GM23248 (cell line): Measurements from ENCODE around the gene TRERF1.

Experiments
- EZH2 ChIP-seq: fragments of 200-600 bp; sonication (generic); IDR thresholded peaks from 2 replicates; pipeline ENCODE4 v1.6.1; 2018; ENCODE audit warnings: antibody characterized with exemption, mild to moderate bottlenecking; ENCODE audit not compliant: insufficient read depth, poor library complexity, severe bottlenecking
- EZH2phosphoT487 ChIP-seq: fragments of 200-600 bp; sonication (generic); IDR thresholded peaks from 2 replicates; pipeline ENCODE4 v1.6.1; 2018; ENCODE audit warnings: antibody characterized with exemption, moderate library complexity, mild to moderate bottlenecking, low read depth; ENCODE audit not compliant: insufficient read depth

DNA sequence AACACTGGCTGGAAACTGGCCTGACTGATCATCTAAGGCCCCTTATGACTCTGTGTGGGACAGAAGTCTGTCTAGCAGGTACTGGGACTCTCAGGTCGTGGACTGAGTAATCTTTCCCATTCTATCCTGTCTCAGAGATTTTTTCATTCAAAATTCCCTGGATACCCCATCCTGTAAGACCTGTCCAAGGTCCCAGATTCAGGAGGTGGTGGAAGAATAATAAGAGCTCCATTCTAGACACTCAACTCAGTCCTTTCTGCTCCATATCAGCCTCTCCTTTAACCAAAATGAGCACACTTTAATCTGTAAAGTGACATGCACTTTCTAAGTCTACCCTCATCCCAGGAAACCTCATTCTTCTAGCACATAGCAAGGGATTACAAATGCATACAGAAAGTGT, 151.5 kb downstream of the TRERF1 start:
- TF ChIP-seq EZH2 (no peak), EZH2phosphoT487 (no peak)
